ENCODE data around the gene MOCOS.

The MOCOS gene

DNA sequence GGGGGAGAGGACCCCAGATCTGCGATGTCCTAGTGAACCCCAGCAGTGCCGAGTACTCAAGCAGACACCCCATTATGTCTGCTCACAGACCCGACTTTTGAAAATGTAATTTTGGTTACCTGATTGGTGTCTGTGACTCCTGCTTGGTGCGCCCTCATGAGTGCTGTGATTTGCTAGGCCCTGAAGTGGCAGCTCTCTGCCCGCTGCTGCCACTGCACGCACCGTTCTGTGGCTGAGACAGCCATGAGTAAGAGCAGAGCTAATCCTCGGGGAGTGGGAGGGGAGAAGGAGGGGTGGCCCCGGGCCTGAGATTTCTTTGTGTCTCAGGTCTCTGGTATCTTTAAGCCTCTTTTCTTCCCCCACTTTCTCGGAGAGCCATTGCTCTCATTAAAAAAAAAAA lies 128.4 kb downstream of the MOCOS start:
- Histone ChIP-seq H3K9me3 (peaks cover 14% of the 10 kb centered on the region), H3K4me1 (no peaks in the 10 kb centered on the region), H3K4me3 (no peak overlapping the region), H3K27me3 (ENCODE audit: low read depth) (no peaks in the 10 kb centered on the region), H3K36me3 (replicated peaks) (no peaks in the 10 kb centered on the region; the same call in 1 of the 2 replicates)
- in situ Hi-C loops (cut with MboI; ENCODE audit: low sequenced_read_pairs) = no loop called here
- DNase-seq (ENCODE audit: low spot score in 2 of 2) = peak in 1 of 2 experiments; percentile 24

GRCh38 chr18:36316246-36316645 lies 128.9 kb downstream of the MOCOS start:
- in situ Hi-C loops (cut with MboI; ENCODE audit: low sequenced_read_pairs) = no loop called here
- H3K9me3 ChIP-seq = peaks cover 14% of the 10 kb centered on the region
- H3K36me3 ChIP-seq (replicated peaks) = no peaks in the 10 kb centered on the region; the same call in 1 of the 2 replicates
- DNase-seq (ENCODE audit: low spot score in 2 of 2) = no peak
- no peaks in the 10 kb centered on the region for H3K27me3 ChIP-seq (ENCODE audit: low read depth)
- H3K4me3 ChIP-seq = no peak overlapping the region
- H3K4me1 ChIP-seq = no peaks in the 10 kb centered on the region

Measured in HAP-1 (cell line).